Activated naive CD8-positive, alpha-beta T cell treated with anti-CD3 and anti-CD28 coated beads, Interleukin-2, amount 10 ng/mL, durations not matched to agents 7 days and 5 days (primary cell): ENCODE data around the gene INTS12. TPM values are rescaled to one million over a fixed set of nuclear protein-coding genes. Genes with fewer than 3 reads are reported as not detected.
"Not testable (repeated sequence)": the region's sequence is repeated elsewhere in the genome, so short reads cannot be mapped to it uniquely, and the experiment has no call there.

Experiments
- ATAC-seq: fragments of 150-1000 bp; cut with Tn5 transposase; one replicate; pipeline ENCODE4 v1.10.0; 2021; ENCODE audit warnings: low read depth, moderate library complexity
- POLR2A ChIA-PET: fragments of 350-600 bp; sonication (Branson Sonifier 250); formaldehyde crosslinking; loops from one replicate; lab custom pipeline; 2021; ENCODE audit warnings: antibody characterized with exemption; lab: Charles Lee
- DNase-seq: peaks from one replicate; pipeline ENCODE4 v3.0.0; 2021
- H3K27ac Mint-ChIP-seq: one replicate; pipeline ENCODE4 v1.8.0; 2022; ENCODE audit warnings: mild to moderate bottlenecking, mixed read lengths
- H3K27me3 Mint-ChIP-seq: one replicate; pipeline ENCODE4 v1.8.0; 2022; ENCODE audit warnings: mild to moderate bottlenecking, moderate library complexity, mixed read lengths
- H3K36me3 Mint-ChIP-seq: one replicate; pipeline ENCODE4 v1.8.0; 2021; ENCODE audit warnings: mild to moderate bottlenecking, mixed read lengths
- H3K4me1 Mint-ChIP-seq: one replicate; pipeline ENCODE4 v1.8.0; 2021; ENCODE audit warnings: mixed read lengths
- H3K4me3 Mint-ChIP-seq: one replicate; pipeline ENCODE4 v1.8.0; 2022; ENCODE audit warnings: mild to moderate bottlenecking, moderate library complexity, mixed read lengths
- H3K9me3 Mint-ChIP-seq: one replicate; pipeline ENCODE4 v1.8.0; 2021; ENCODE audit warnings: mixed read lengths
- total RNA-seq, 2 experiments: library from RNA; stranded (reverse); gene quantifications; one replicate each; pipeline ENCODE4 v1.2.3, GENCODE V29; 2021

INTS12 gene, protein sequence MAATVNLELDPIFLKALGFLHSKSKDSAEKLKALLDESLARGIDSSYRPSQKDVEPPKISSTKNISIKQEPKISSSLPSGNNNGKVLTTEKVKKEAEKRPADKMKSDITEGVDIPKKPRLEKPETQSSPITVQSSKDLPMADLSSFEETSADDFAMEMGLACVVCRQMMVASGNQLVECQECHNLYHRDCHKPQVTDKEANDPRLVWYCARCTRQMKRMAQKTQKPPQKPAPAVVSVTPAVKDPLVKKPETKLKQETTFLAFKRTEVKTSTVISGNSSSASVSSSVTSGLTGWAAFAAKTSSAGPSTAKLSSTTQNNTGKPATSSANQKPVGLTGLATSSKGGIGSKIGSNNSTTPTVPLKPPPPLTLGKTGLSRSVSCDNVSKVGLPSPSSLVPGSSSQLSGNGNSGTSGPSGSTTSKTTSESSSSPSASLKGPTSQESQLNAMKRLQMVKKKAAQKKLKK
- total RNA-seq, result 10 to 100 TPM; 20.3 to 20.8 TPM

DNA sequence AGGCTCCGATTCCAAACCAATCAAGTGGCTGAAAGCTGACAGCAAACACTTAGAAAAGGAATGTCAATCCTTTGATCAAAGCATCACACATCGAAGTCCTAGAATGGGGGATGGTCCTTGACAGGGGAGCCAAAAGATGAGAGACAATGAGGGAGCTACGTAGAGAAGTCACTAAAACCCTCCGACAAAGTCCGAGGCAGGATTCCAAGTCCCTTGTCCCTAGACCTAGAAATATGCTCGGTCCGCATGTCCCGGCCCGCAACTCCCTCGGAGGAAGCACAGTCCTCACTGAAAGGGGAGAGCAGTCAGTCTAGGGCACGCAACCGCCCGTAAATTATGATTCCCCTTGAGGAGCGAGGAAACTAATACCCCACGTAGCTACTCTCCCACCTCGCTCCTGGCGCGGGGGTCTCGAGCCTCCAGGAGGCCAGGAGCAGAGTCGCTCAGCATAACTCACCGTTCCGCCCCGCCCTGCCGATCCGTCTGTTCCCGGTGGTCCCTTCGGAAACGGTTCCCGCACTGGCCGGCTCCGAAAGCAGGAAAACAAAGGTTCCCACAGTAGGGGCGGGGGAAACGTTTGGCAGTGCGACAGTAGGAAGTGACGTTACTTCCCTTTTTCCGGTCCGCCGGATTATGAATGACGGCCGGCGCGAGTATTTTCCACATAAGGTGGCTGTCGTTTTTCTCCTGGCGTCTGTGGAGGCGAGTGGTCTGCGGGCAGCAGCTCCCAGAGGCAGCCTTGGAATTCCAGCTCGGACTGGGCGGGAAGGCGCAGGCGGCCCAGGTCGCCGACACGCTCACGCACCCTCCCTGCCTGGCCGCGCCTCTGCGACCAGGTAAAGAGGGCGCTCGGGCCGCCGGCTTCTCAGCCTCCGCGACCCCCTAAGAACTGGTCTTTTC lies at the start of gene INTS12, which contains the start of gene GSTCD:
INTS12 (minus strand) TSS at position 509 of the 900 bp plus-strand sequence. CDS start 8,684 bp downstream, outside the sequence.
GSTCD (plus strand) TSS at position 604 of the 900 bp plus-strand sequence. CDS start 8,830 bp downstream, outside the sequence.
- Mint-ChIP-seq H3K36me3 (peaks cover 6% of the 10 kb centered on the region), H3K4me3 (peak within 1 kb of the TSS; percentile 98), H3K9me3 (no peaks in the 10 kb centered on the region), H3K27me3 (no peaks in the 10 kb centered on the region), H3K4me1 (peaks cover 16% of the 10 kb centered on the region), H3K27ac (peak within 1 kb of the TSS; percentile 91)
- ATAC-seq (peak; percentile 92), DNase-seq (peak; percentile 85)
- POLR2A ChIA-PET, result interaction anchor here (0.6 to 1.7 kb wide), 2 partner anchors 9 to 607 kb away, joined by 3 to 5 read pairs; partner anchors contain the start of gene TBCK

DNA sequence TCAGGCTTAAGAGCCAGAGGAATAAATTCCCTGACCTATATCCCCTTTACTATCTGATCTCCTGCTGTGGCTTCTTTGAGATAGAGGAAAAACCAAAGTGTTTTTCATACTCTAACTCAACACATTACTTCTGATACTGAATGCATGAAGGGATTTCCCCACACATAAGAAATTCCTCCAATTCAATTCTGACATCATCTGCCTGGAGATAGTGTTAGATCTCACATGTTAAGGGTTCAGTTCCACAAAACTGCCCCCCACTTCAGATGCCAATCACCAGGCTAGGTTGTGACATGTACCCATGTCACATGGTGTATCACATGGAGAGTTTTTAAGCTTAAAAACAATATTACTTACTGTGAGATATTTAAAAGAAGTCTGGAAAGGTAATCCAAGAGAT lies 46.9 kb upstream of the INTS12 start:
- H3K4me1 Mint-ChIP-seq, result no peaks in the 10 kb centered on the region
- peaks cover 2% of the 10 kb centered on the region for H3K36me3 Mint-ChIP-seq
- no peaks in the 10 kb centered on the region for H3K27me3 Mint-ChIP-seq
- POLR2A ChIA-PET, result no interaction called here
- H3K4me3 Mint-ChIP-seq, result no peak overlapping the region
- H3K27ac Mint-ChIP-seq, result no peak overlapping the region
- DNase-seq (no peak), ATAC-seq (no peak)
- no peaks in the 10 kb centered on the region for H3K9me3 Mint-ChIP-seq

DNA sequence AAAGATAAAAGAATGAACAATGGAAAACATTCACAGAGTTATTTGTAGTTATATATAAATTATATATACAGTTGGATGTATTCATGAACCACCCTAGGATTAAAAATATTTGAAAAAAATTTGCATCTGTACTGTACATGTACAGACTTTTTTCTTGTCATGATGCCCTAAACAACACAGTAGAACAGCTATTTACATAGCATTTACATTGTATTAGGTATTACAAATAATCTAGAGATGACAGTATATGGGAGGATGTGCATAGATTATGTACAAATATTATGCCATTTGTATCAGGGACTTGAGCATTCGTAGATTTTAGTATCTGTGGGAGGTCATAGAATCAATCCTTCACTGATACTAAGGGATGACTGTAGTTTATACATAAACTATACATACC lies 44.9 kb upstream of the INTS12 start:
- POLR2A ChIA-PET, result no interaction called here

DNA sequence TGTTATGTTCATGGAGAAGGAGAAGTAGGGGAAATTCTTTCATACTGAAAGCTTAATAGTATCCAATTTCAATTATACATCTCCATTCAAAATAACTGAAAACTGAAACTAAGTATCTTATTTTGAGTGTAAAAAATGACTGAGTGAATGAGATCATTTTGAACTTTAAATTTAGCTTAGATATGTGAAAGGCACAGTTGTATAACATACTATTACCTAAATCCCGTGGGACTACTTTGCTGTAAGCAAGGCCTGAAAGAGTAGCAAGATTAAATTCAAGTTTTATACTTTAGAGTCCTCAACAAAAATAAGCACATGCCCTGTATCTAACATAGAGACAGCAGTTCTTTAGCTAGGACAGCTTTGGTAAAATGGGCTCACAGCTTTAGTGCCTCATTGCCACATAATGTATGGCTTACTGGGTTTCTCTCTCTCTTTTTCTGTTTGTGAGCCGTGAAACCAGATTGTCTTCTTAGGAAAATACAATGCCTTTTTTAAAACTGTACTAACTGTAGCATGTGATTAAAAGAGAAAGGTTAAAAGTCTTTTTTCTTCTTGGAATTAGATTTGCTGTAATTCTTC lies 43.3 kb upstream of the INTS12 start:
- peaks cover 5% of the 10 kb centered on the region for H3K36me3 Mint-ChIP-seq
- no peak overlapping the region for H3K27ac Mint-ChIP-seq
- H3K9me3 Mint-ChIP-seq, result no peaks in the 10 kb centered on the region
- DNase-seq (no peak), ATAC-seq (no peak)
- H3K4me3 Mint-ChIP-seq, result no peak overlapping the region
- POLR2A ChIA-PET, result no interaction called here
- H3K4me1 Mint-ChIP-seq, result no peaks in the 10 kb centered on the region
- H3K27me3 Mint-ChIP-seq, result no peaks in the 10 kb centered on the region

More for the DNA sequence above, 44.9 kb upstream of the INTS12 start:
- Mint-ChIP-seq H3K9me3 (no peaks in the 10 kb centered on the region), H3K4me3 (no peak overlapping the region), H3K4me1 (no peaks in the 10 kb centered on the region), H3K27me3 (no peaks in the 10 kb centered on the region), H3K27ac (no peak overlapping the region), H3K36me3 (peaks cover 5% of the 10 kb centered on the region)
- ATAC-seq, result no peak
- DNase-seq, result no peak

DNA sequence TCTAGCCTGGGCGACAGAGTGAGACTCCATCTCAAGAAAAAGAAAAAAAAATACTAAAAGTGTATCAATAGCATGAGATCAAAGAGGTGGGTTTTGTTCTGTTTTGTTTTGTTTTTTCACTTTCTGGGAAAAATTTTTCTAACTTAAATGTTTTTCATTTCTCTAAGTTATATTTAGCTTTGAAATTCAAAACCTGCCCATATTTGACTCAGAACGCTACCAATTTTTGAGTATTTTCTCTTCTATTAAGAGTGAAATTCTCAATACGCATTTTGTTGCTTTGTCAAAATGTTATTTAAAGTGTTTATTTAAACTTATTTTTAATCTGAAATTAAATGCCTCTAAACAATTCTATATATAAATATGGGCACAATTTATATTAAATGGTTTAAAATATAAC lies 39.7 kb upstream of the INTS12 start:
- no peak for ATAC-seq
- no peaks in the 10 kb centered on the region for H3K4me1 Mint-ChIP-seq
- peaks cover 7% of the 10 kb centered on the region for H3K36me3 Mint-ChIP-seq
- H3K27me3 Mint-ChIP-seq, result no peaks in the 10 kb centered on the region
- H3K9me3 Mint-ChIP-seq, result no peaks in the 10 kb centered on the region
- POLR2A ChIA-PET, result no interaction called here
- H3K4me3 Mint-ChIP-seq, result no peak overlapping the region
- DNase-seq, result no peak
- no peak overlapping the region for H3K27ac Mint-ChIP-seq

DNA sequence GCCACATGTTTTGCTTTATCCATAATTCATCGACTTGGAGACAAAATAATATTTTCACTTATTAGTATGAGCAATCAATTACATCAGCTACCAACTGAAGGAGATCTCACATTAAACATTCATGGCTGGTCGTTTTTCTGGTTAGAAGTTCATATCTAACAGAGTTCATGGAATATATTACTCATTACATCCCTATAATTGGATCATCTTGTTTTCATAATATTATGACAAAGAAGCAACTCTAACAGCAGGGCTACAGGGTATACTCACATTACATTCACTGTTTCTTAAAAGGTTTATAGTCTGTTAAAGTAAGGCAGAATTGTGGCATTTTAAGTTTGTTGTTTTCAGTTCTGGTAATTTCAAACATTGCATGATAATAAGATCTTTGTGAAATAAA lies 33.1 kb upstream of the INTS12 start:
- DNase-seq (no peak), ATAC-seq (no peak)
- H3K9me3 Mint-ChIP-seq, result peaks cover 11% of the 10 kb centered on the region
- peaks cover 38% of the 10 kb centered on the region for H3K36me3 Mint-ChIP-seq
- no peaks in the 10 kb centered on the region for H3K27me3 Mint-ChIP-seq
- H3K4me3 Mint-ChIP-seq, result no peak overlapping the region
- POLR2A ChIA-PET, result no interaction called here
- no peak overlapping the region for H3K27ac Mint-ChIP-seq
- no peaks in the 10 kb centered on the region for H3K4me1 Mint-ChIP-seq

DNA sequence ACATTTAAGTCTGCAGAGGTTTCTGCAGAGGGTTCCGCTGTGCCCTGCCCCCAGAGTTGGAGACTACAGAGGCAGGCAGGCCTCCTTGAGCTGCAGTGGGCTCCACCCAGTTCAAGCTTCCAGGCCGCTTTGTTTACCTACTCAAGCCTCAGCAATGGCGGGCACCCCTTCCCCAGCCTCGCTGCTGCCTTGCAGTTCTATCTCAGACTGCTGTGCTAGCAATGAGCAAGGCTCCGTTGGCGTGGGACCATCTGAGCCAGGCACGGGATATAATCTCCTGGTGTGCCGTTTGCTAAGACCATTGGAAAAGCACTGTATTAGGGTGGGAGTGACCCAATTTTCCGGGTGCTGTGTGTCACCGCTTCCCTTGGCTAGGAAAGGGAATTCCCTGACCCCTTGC lies 26.7 kb upstream of the INTS12 start:
- H3K4me1 Mint-ChIP-seq, ATAC-seq, H3K27me3 Mint-ChIP-seq, DNase-seq, H3K4me3 Mint-ChIP-seq, POLR2A ChIA-PET, H3K27ac Mint-ChIP-seq: not testable (repeated sequence)
- peaks cover 82% of the 10 kb centered on the region for H3K36me3 Mint-ChIP-seq
- peaks cover 29% of the 10 kb centered on the region for H3K9me3 Mint-ChIP-seq

DNA sequence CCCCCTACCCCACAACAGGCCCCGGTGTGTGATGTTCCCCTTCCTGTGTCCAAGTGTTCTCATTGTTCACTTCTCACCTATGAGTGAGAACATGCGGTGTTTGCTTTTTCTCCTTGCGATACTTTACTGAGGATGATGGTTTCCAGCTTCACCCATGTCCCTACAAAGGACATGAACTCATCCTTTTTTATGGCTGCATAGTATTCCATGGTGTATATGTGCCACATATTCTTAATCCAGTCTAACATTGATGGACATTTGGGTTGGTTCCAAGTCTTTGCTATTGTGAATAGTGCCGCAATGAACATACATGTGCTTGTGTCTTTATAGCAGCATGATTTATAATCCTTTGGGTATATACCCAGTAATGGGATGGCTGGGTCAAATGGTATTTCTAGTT lies 21.4 kb upstream of the INTS12 start:
- Mint-ChIP-seq H3K36me3 (peaks cover 62% of the 10 kb centered on the region), H3K9me3 (peaks cover 21% of the 10 kb centered on the region)
- ATAC-seq, POLR2A ChIA-PET, DNase-seq, H3K27ac Mint-ChIP-seq, H3K4me1 Mint-ChIP-seq, H3K4me3 Mint-ChIP-seq, H3K27me3 Mint-ChIP-seq: not testable (repeated sequence)

DNA sequence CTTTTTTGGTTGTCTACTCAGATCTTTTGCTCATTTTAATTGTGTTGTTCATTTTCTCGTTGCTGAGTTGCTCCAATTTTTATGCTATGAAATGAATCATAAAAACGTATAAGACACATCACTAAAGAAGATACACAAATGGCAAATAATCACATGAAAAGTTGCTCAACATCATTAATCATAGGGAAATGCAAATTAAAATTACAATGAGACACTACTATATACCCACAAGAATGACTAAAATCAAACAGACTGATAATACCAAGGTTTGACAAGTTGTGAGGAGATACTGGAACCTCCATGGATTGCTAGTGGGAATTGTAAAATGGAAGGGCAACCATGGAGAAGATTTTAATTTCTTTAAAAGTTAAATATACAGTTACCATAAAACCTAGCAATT lies 17.1 kb upstream of the INTS12 start:
- POLR2A ChIA-PET, result no interaction called here
- DNase-seq, result no peak
- H3K27ac Mint-ChIP-seq, result no peak overlapping the region
- peaks cover 29% of the 10 kb centered on the region for H3K36me3 Mint-ChIP-seq
- H3K4me1 Mint-ChIP-seq, result no peaks in the 10 kb centered on the region
- no peaks in the 10 kb centered on the region for H3K27me3 Mint-ChIP-seq
- peaks cover 5% of the 10 kb centered on the region for H3K9me3 Mint-ChIP-seq
- H3K4me3 Mint-ChIP-seq, result no peak overlapping the region
- no peak for ATAC-seq

DNA sequence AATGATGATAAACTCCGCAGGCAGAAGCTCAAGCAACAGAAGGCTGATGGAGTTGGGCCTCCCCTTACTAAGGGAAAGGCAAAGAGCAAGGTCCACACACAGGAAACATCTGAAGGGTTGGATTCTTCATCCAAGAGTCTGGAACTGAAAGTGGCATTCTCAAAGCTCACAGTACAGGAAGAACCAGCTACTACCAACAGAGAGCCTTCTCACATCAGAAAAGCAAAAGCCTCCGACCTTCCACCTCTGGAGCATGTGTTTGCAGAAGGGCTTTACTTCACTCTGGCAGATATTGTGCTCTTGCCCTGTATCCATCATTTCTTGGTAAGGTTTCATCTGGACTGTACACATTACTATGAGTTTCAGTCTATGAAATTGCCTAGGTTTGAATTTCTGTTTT lies 10.7 kb upstream of the INTS12 start:
- POLR2A ChIA-PET, result no interaction called here
- ATAC-seq, result no peak
- no peak for DNase-seq
- Mint-ChIP-seq H3K4me3 (no peak overlapping the region), H3K4me1 (no peaks in the 10 kb centered on the region), H3K36me3 (peaks cover 6% of the 10 kb centered on the region), H3K27ac (no peak overlapping the region), H3K27me3 (no peaks in the 10 kb centered on the region), H3K9me3 (no peaks in the 10 kb centered on the region)

DNA sequence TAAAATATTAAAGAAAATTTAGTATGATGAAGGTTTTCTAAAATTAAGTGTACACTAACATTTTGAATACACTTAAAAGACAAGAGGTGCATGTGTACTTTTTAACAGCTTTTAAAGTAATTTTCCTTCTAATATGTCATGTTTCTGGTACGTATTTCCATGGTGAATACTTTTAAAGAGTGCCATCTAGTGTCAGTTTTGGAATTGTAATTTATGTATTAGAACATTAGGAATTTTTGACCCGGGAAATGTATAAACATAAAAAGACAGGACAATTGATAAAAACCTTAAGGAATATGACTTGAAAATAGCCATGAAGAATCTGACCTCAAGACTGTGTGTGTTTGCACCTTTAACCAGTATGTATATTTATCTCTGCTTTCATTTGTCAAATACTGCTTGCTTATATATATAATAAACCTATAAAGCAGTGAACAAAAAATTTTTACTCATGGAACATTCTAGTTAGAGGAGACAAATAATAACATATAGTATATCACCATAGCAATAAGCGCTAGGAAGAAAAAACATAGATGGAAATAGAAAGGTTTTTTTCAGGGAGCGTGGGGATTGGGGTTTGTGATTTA lies 7.3 kb upstream of the INTS12 start:
- Mint-ChIP-seq H3K4me3 (no peak overlapping the region), H3K4me1 (peaks cover 2% of the 10 kb centered on the region), H3K9me3 (no peaks in the 10 kb centered on the region), H3K27me3 (no peaks in the 10 kb centered on the region), H3K36me3 (peaks cover 2% of the 10 kb centered on the region), H3K27ac (no peak overlapping the region)
- ATAC-seq (no peak), DNase-seq (no peak)
- POLR2A ChIA-PET, result interaction anchor here (0.6 kb wide), 1 partner anchor 23 kb away, joined by 3 read pairs; no protein-coding TSS in a partner anchor

DNA sequence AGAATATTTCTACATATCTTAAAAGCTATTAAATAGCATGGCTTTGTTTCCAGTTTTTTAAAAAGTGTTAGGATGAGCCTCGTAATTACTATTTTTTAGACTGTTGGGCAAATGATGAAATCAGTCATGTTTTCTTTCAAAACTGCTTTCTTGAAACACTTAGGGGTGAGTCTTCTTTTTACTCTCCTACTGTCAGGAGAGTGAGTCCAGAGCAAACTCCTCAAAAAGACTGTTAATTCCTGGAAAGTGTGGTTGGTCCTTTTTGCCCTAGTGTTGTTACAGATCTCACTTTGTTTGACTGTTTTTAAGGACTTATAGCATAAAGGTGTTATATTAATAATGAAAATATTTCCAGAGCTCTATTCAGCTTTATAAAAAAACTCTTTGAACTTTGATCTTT lies 6.4 kb upstream of the INTS12 start:
- Mint-ChIP-seq H3K9me3 (no peaks in the 10 kb centered on the region), H3K36me3 (peaks cover 2% of the 10 kb centered on the region), H3K4me3 (no peak overlapping the region), H3K27ac (no peak overlapping the region), H3K4me1 (peaks cover 2% of the 10 kb centered on the region), H3K27me3 (no peaks in the 10 kb centered on the region)
- POLR2A ChIA-PET, result interaction anchor here (0.6 kb wide), 1 partner anchor 22 kb away, joined by 3 read pairs; no protein-coding TSS in a partner anchor
- no peak for ATAC-seq
- DNase-seq, result no peak
